Uterine smooth muscle cell (primary cell): Measurements from ENCODE around the gene GRPR. TPM values are rescaled to one million over a fixed set of nuclear protein-coding genes. Genes with fewer than 3 reads are reported as not detected.

ENCODE experiments used
- total RNA-seq: library from RNA; depleted of rRNA; stranded (reverse); fragments of >200 nt; gene quantifications from 2 replicates; pipeline ENCODE4 v1.2.3, GENCODE V29; 2014

The GRPR gene
- 0.11 TPM in 1 of 2 replicates, not detected in the other for total RNA-seq

DNA sequence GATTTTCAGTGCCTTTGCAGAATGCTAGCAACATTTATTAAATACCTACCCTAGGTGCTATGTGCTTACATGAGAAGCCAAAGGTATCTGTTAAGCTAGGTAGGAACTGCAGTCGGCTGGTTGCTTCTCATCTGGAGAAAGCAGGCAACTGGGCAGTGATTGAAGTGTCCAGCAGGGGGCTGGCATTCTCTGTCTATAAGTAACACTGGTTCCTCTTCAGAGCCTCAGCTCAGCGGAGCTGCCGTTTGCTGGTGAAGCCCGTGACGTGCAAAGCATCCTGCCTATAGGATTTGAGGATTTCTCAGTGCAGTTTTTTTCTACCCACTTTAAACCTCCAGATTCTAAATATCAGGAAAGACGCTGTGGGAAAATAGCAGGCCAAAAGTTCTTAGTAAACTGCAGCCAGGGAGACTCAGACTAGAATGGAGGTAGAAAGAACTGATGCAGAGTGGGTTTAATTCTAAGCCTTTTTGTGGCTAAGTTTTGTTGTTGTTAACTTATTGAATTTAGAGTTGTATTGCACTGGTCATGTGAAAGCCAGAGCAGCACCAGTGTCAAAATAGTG, at the start of gene GRPR:
TSS of gene GRPR (plus strand) at position 344 of the 565 bp plus-strand sequence. CDS start 389 bp downstream, outside the sequence.

DNA sequence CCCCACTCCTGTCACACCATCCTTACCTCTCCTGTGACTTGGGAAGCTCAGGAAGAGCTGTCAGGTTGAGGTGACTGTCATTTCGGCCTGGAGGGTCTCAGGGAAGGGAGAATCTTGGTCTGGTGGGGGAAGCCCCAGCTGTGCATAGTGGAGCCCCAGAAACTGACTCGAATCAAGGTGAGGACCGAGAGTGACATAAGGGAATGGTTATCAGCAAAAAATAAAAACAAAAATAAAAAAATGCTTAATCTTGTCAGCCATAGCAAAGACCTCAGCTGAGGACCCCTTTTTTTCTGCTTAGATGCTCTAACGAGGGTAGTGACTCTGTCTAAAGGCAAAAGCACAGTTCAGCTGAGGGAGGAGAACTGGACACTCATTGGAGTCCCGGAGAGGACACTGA, 43.8 kb downstream of the GRPR start, which contains the start of gene MAGEB17:
TSS of gene MAGEB17 (plus strand) at position 301 of the 400 bp plus-strand sequence. CDS start 2,902 bp downstream, outside the sequence.

Other genes with a start within 250 kb of the GRPR start
- not detected in 2 replicates for gene MAGEB17, start 43.9 kb downstream of the GRPR start, total RNA-seq